ENCODE data around the gene CSTF1.
"Not testable (repeated sequence)": the region's sequence is repeated elsewhere in the genome, so short reads cannot be mapped to it uniquely, and the experiment has no call there.

The CSTF1 gene

GRCh38 chr20:56371977-56372376 lies 20.5 kb upstream of the CSTF1 start:
- no peak for DNase-seq

GRCh38 chr20:56372850-56373249 lies 19.6 kb upstream of the CSTF1 start:
- DNase-seq: no peak

- peak; percentile 89 for DNase-seq
Observed at GRCh38 chr20:56373942-56374341, 18.5 kb upstream of the CSTF1 start.

- DNase-seq: no peak
Observed at GRCh38 chr20:56376331-56376730, 16.1 kb upstream of the CSTF1 start.

GRCh38 chr20:56378386-56378785 lies 14.1 kb upstream of the CSTF1 start:
- DNase-seq: no peak

GRCh38 chr20:56380375-56380774 lies 12.1 kb upstream of the CSTF1 start:
- DNase-seq: peak; percentile 18

- DNase-seq: no peak
Observed at GRCh38 chr20:56381501-56381900, 10.9 kb upstream of the CSTF1 start.

GRCh38 chr20:56382696-56383095 lies 9.7 kb upstream of the CSTF1 start:
- DNase-seq: no peak

- DNase-seq: no peak
Observed at GRCh38 chr20:56383334-56383733, 9.1 kb upstream of the CSTF1 start.

- no peak for DNase-seq
Observed at GRCh38 chr20:56385130-56385529, 7.3 kb upstream of the CSTF1 start.

- no peak for DNase-seq
Observed at GRCh38 chr20:56386219-56386618, 6.2 kb upstream of the CSTF1 start.

- no peak for DNase-seq
Observed at GRCh38 chr20:56388882-56389281, 3.6 kb upstream of the CSTF1 start.

GRCh38 chr20:56389807-56390206 lies 2.6 kb upstream of the CSTF1 start:
- DNase-seq: no peak

- not testable (repeated sequence) for DNase-seq
Observed at GRCh38 chr20:56390396-56390795, 2.0 kb upstream of the CSTF1 start.

GRCh38 chr20:56391037-56391436 lies 1.4 kb upstream of the CSTF1 start:
- no peak for DNase-seq

GRCh38 chr20:56391596-56392131 lies 781 bp upstream of the CSTF1 start:
- DNase-seq: peak; percentile 17

- DNase-seq: peak; percentile 12
Observed at GRCh38 chr20:56392881-56393482, 537 bp downstream of the CSTF1 start.

GRCh38 chr20:56393653-56394052 lies 1.2 kb downstream of the CSTF1 start:
- DNase-seq: no peak

GRCh38 chr20:56395166-56395565 lies 2.7 kb downstream of the CSTF1 start:
- no peak for DNase-seq

GRCh38 chr20:56400001-56400640 lies 7.7 kb downstream of the CSTF1 start:
- peak; percentile 68 for DNase-seq

GRCh38 chr20:56403465-56403864 lies 11.0 kb downstream of the CSTF1 start:
- DNase-seq: no peak

GRCh38 chr20:56405356-56405755 lies 12.9 kb downstream of the CSTF1 start:
- not testable (repeated sequence) for DNase-seq

- no peak for DNase-seq
Observed at GRCh38 chr20:56406910-56407309, 14.5 kb downstream of the CSTF1 start.

- no peak for DNase-seq
Observed at GRCh38 chr20:56409521-56409920, 17.1 kb downstream of the CSTF1 start.

- DNase-seq: no peak
Observed at GRCh38 chr20:56409956-56410355, 17.5 kb downstream of the CSTF1 start.
